Activated CD4-positive, alpha-beta memory T cell treated with anti-CD3 and anti-CD28 coated beads for 36 hours (primary cell): ENCODE results near the gene MECP2. TPM values are rescaled to one million over a fixed set of nuclear protein-coding genes. Genes with fewer than 3 reads are reported as not detected.
A peak's percentile ranks its signal among the peaks of the same experiment; 100 is the strongest.

ENCODE experiments used
- CTCF ChIA-PET: fragments of 350-600 bp; sonication (Branson Sonifier 250); formaldehyde crosslinking; loops from one replicate; lab custom pipeline; 2021; ENCODE audit warnings: antibody characterized with exemption, inconsistent platforms; lab: Charles Lee
- POLR2A ChIA-PET: fragments of 350-600 bp; sonication (Branson Sonifier 250); formaldehyde crosslinking; loops from one replicate; lab custom pipeline; 2021; ENCODE audit warnings: antibody characterized with exemption; lab: Charles Lee
- DNase-seq: peaks from one replicate; pipeline ENCODE4 v3.0.0-alpha.2; 2020
- H3K27ac Mint-ChIP-seq: one replicate; pipeline ENCODE4 v1.8.0; 2021; ENCODE audit warnings: mixed read lengths
- H3K27me3 Mint-ChIP-seq: one replicate; pipeline ENCODE4 v1.8.0; 2021; ENCODE audit warnings: mixed read lengths
- H3K36me3 Mint-ChIP-seq: one replicate; pipeline ENCODE4 v1.8.0; 2021; ENCODE audit warnings: mixed read lengths
- H3K4me1 Mint-ChIP-seq: one replicate; pipeline ENCODE4 v1.8.0; 2021; ENCODE audit warnings: low read depth, mixed read lengths
- H3K4me3 Mint-ChIP-seq: one replicate; pipeline ENCODE4 v1.8.0; 2021; ENCODE audit warnings: mild to moderate bottlenecking, mixed read lengths
- H3K9me3 Mint-ChIP-seq: one replicate; pipeline ENCODE4 v1.8.0; 2021; ENCODE audit warnings: mixed read lengths
- intact Hi-C: fragments of 100-400 bp; cut with micrococcal nuclease; formaldehyde crosslinking; loops from one replicate; pipeline ENCODE4 v1.15.1; 2023
- total RNA-seq, 2 experiments: library from RNA; stranded (reverse); gene quantifications; one replicate each; pipeline ENCODE4 v1.2.3, GENCODE V29; 2021

Gene MECP2
- total RNA-seq, 2 experiments from 2014 or later = 50.8 to 51.0 TPM

GRCh38 chrX:154019633-154020528 lies 77.6 kb downstream of the MECP2 start, which contains the start of gene IRAK1:
TSS of gene IRAK1 (minus strand) at chrX:154019902. CDS start at chrX:154019812, 90 bp downstream.
- POLR2A ChIA-PET = interaction anchor here (0.7 to 3.2 kb wide), 7 partner anchors 23 to 104 kb away, joined by 3 to 10 read pairs (median 3); partner anchors contain the start of gene ARHGAP4
- no peaks in the 10 kb centered on the region for H3K9me3 Mint-ChIP-seq
- H3K36me3 Mint-ChIP-seq = peaks cover 11% of the 10 kb centered on the region
- H3K27me3 Mint-ChIP-seq = no peaks in the 10 kb centered on the region
- H3K27ac Mint-ChIP-seq = peak within 1 kb of the TSS; percentile 94
- DNase-seq = peak; percentile 65
- H3K4me3 Mint-ChIP-seq = peak within 1 kb of the TSS; percentile 89
- intact Hi-C loops = loop anchor here (2.0 to 5.0 kb wide), 4 partner anchors 31 to 72 kb away; no protein-coding TSS in a partner anchor
- CTCF ChIA-PET = interaction anchor here (0.9 to 1.4 kb wide), 2 partner anchors 20 to 46 kb away, joined by 3 read pairs; no protein-coding TSS in a partner anchor
- H3K4me1 Mint-ChIP-seq = peaks cover 20% of the 10 kb centered on the region

GRCh38 chrX:154019061-154019621 lies 78.4 kb downstream of the MECP2 start:
- no peaks in the 10 kb centered on the region for H3K9me3 Mint-ChIP-seq
- no peaks in the 10 kb centered on the region for H3K27me3 Mint-ChIP-seq
- POLR2A ChIA-PET = interaction anchor here (0.8 to 3.2 kb wide), 4 partner anchors 38 to 354 kb away, joined by 3 to 10 read pairs (median 5); partner anchors contain the start of gene ARHGAP4
- DNase-seq = peak; percentile 37
- H3K4me1 Mint-ChIP-seq = peaks cover 23% of the 10 kb centered on the region
- intact Hi-C loops = loop anchor here (2.0 kb wide), 1 partner anchor 32 kb away; no protein-coding TSS in a partner anchor
- peaks cover 12% of the 10 kb centered on the region for H3K36me3 Mint-ChIP-seq
- CTCF ChIA-PET = interaction anchor here (1.4 kb wide), 1 partner anchor 45 kb away, joined by 3 read pairs; no protein-coding TSS in a partner anchor
- peak overlapping the region; percentile 92 for H3K27ac Mint-ChIP-seq
- H3K4me3 Mint-ChIP-seq = peak overlapping the region; percentile 86

GRCh38 chrX:154018518-154019060 lies 78.9 kb downstream of the MECP2 start:
- Mint-ChIP-seq H3K4me3 (peak overlapping the region; percentile 86), H3K4me1 (peaks cover 23% of the 10 kb centered on the region), H3K9me3 (no peaks in the 10 kb centered on the region), H3K27me3 (no peaks in the 10 kb centered on the region), H3K27ac (peak overlapping the region; percentile 92), H3K36me3 (peaks cover 14% of the 10 kb centered on the region)
- DNase-seq = no peak
- ChIA-PET POLR2A (interaction anchor here (0.8 to 3.2 kb wide), 5 partner anchors 37 to 355 kb away, joined by 3 to 10 read pairs (median 3); partner anchors contain the start of gene ARHGAP4), CTCF (no interaction called here)
- intact Hi-C loops = loop anchor here (2.0 kb wide), 1 partner anchor 32 kb away; no protein-coding TSS in a partner anchor

GRCh38 chrX:154017766-154018517 lies 79.6 kb downstream of the MECP2 start:
- intact Hi-C loops = loop anchor here (2.0 kb wide), 1 partner anchor 33 kb away; no protein-coding TSS in a partner anchor
- ChIA-PET CTCF (no interaction called here), POLR2A (interaction anchor here (0.8 to 3.2 kb wide), 4 partner anchors 50 to 355 kb away, joined by 3 to 10 read pairs (median 3); partner anchors contain the start of gene ARHGAP4)
- Mint-ChIP-seq H3K4me1 (peaks cover 23% of the 10 kb centered on the region), H3K36me3 (peaks cover 15% of the 10 kb centered on the region), H3K4me3 (peak overlapping the region; percentile 86), H3K27me3 (no peaks in the 10 kb centered on the region), H3K9me3 (no peaks in the 10 kb centered on the region), H3K27ac (peak overlapping the region; percentile 92)
- DNase-seq = no peak

GRCh38 chrX:154016366-154017076 lies 81.0 kb downstream of the MECP2 start:
- H3K4me3 Mint-ChIP-seq = no peak overlapping the region
- H3K27me3 Mint-ChIP-seq = no peaks in the 10 kb centered on the region
- POLR2A ChIA-PET = no interaction called here
- DNase-seq = no peak
- CTCF ChIA-PET = no interaction called here
- intact Hi-C loops = no loop called here
- no peak overlapping the region for H3K27ac Mint-ChIP-seq
- H3K4me1 Mint-ChIP-seq = peaks cover 17% of the 10 kb centered on the region
- no peaks in the 10 kb centered on the region for H3K9me3 Mint-ChIP-seq
- H3K36me3 Mint-ChIP-seq = peaks cover 20% of the 10 kb centered on the region

GRCh38 chrX:154015581-154016264 lies 81.8 kb downstream of the MECP2 start:
- Mint-ChIP-seq H3K4me3 (no peak overlapping the region), H3K36me3 (peaks cover 25% of the 10 kb centered on the region), H3K9me3 (no peaks in the 10 kb centered on the region), H3K27ac (peak overlapping the region; percentile 56), H3K4me1 (peaks cover 10% of the 10 kb centered on the region), H3K27me3 (no peaks in the 10 kb centered on the region)
- intact Hi-C loops = no loop called here
- POLR2A ChIA-PET = no interaction called here
- CTCF ChIA-PET = no interaction called here
- no peak for DNase-seq

- intact Hi-C loops = no loop called here
- POLR2A ChIA-PET = no interaction called here
- peaks cover 27% of the 10 kb centered on the region for H3K36me3 Mint-ChIP-seq
Measured at GRCh38 chrX:154014429-154015380, 82.8 kb downstream of the MECP2 start.

GRCh38 chrX:154013614-154014360 lies 83.7 kb downstream of the MECP2 start:
- intact Hi-C loops = no loop called here
- CTCF ChIA-PET = interaction anchor here (0.6 to 2.9 kb wide), 25 partner anchors 9 to 127 kb away, joined by 3 to 37 read pairs (median 3); no protein-coding TSS in a partner anchor
- peaks cover 9% of the 10 kb centered on the region for H3K4me1 Mint-ChIP-seq
- no peaks in the 10 kb centered on the region for H3K27me3 Mint-ChIP-seq
- peaks cover 27% of the 10 kb centered on the region for H3K36me3 Mint-ChIP-seq
- POLR2A ChIA-PET = interaction anchor here (0.5 kb wide), 1 partner anchor 34 kb away, joined by 3 read pairs; no protein-coding TSS in a partner anchor
- peak; percentile 53 for DNase-seq
- no peak overlapping the region for H3K4me3 Mint-ChIP-seq
- no peaks in the 10 kb centered on the region for H3K9me3 Mint-ChIP-seq
- no peak overlapping the region for H3K27ac Mint-ChIP-seq

More at GRCh38 chrX:154014429-154015380, 82.8 kb downstream of the MECP2 start:
- Mint-ChIP-seq H3K9me3 (no peaks in the 10 kb centered on the region), H3K4me1 (peaks cover 9% of the 10 kb centered on the region), H3K27me3 (no peaks in the 10 kb centered on the region), H3K4me3 (no peak overlapping the region), H3K27ac (peak overlapping the region; percentile 45)
- no peak for DNase-seq
- CTCF ChIA-PET = interaction anchor here (0.6 to 2.9 kb wide), 12 partner anchors 8 to 78 kb away, joined by 3 to 37 read pairs (median 6); no protein-coding TSS in a partner anchor

GRCh38 chrX:154013001-154013421 lies 84.5 kb downstream of the MECP2 start:
- no peaks in the 10 kb centered on the region for H3K27me3 Mint-ChIP-seq
- intact Hi-C loops = no loop called here
- peaks cover 9% of the 10 kb centered on the region for H3K4me1 Mint-ChIP-seq
- no peaks in the 10 kb centered on the region for H3K9me3 Mint-ChIP-seq
- POLR2A ChIA-PET = interaction anchor here (1.0 kb wide), 1 partner anchor 10 kb away, joined by 3 read pairs; no protein-coding TSS in a partner anchor
- H3K4me3 Mint-ChIP-seq = no peak overlapping the region
- CTCF ChIA-PET = interaction anchor here (1.0 to 2.9 kb wide), 17 partner anchors 10 to 314 kb away, joined by 3 to 37 read pairs (median 4); partner anchors contain the start of gene TMEM187
- DNase-seq = no peak
- no peak overlapping the region for H3K27ac Mint-ChIP-seq
- peaks cover 27% of the 10 kb centered on the region for H3K36me3 Mint-ChIP-seq
